Prostate gland (tissue), 2 donors: ENCODE data around the gene ANKRD33. TPM values are rescaled to one million over a fixed set of nuclear protein-coding genes. Genes with fewer than 3 reads are reported as not detected.

Source experiments
- DNase-seq: peaks from one replicate; pipeline ENCODE4 v3.0.0-alpha.2; 2019; ENCODE audit warnings: low spot score
- H3K27ac ChIP-seq, 2 donors: fragments of 200-600 bp; sonication (generic); 2 replicates each; pipeline ENCODE4 v1.5.1; 2017 to 2019
- H3K27me3 ChIP-seq: fragments of 200-600 bp; sonication (generic); replicated peaks from 2 replicates; pipeline ENCODE4 v1.5.1; 2019; ENCODE audit not compliant: insufficient read depth
- H3K36me3 ChIP-seq, 2 donors: fragments of 200-600 bp; sonication (generic); 1 replicate in 1 of 2; 2 replicates in 1 of 2; pipeline versions ENCODE4 v1.5.1 to v1.8.1; 2017 to 2019
- H3K4me1 ChIP-seq: fragments of 200-600 bp; sonication (generic); replicated peaks from 2 replicates; pipeline ENCODE4 v1.5.1; 2019
- H3K4me3 ChIP-seq, 2 donors: fragments of 200-600 bp; sonication (generic); 2 replicates each; pipeline ENCODE4 v1.5.1; 2017 to 2019
- H3K9me3 ChIP-seq: fragments of 200-600 bp; sonication (generic); 2 replicates; pipeline ENCODE4 v1.5.1; 2017
- CTCF ChIP-seq, 4 experiments: fragments of 200-600 bp in 2 of 4; fragments of 450-650 bp in 2 of 4; sonication (generic) in 2 of 4; IDR thresholded peaks; 1 replicate in 3 of 4; 2 replicates in 1 of 4; pipeline ENCODE4 v1.5.1; 2016 to 2019; ENCODE audit warnings: antibody characterized with exemption in 4 of 4, mild to moderate bottlenecking in 2 of 4, moderate library complexity in 2 of 4
- POLR2A ChIP-seq: fragments of 450-650 bp; IDR thresholded peaks from one replicate; pipeline ENCODE4 v1.6.1; 2016; ENCODE audit warnings: antibody characterized with exemption, mild to moderate bottlenecking
- POLR2AphosphoS5 ChIP-seq: sonication (generic); formaldehyde crosslinking; IDR thresholded peaks from one replicate; pipeline ENCODE4 v1.6.1; 2017; ENCODE audit warnings: antibody characterized with exemption
- whole genome bisulfite sequencing: methylation state at CpG from one replicate; pipeline ENCODE4 v1.1.5; 2018; 5-methylcytosine and 5-hydroxymethylcytosine counted together
- intact Hi-C: fragments of 100-400 bp; cut with DNase I; formaldehyde crosslinking; loops from one replicate; pipeline ENCODE4 v1.14.2; 2022
- total RNA-seq, 2 donors: library from RNA; depleted of rRNA; stranded (reverse); fragments of >200 nt; gene quantifications; one replicate each; pipeline ENCODE4 v1.1.0, GENCODE V29; 2016

Gene ANKRD33
- total RNA-seq, 2 donors from 2014 or later, result not detected

GRCh38 chr12:51868821-51869495 lies 18.9 kb upstream of the ANKRD33 start:
- Histone ChIP-seq H3K4me1 (no peaks in the 10 kb centered on the region), H3K27me3 (peaks cover 12% of the 10 kb centered on the region), H3K27ac (no peak overlapping the region), H3K9me3 (no peaks in the 10 kb centered on the region), H3K36me3 (no peaks in the 10 kb centered on the region), H3K4me3 (peak overlapping the region; percentile 11 to 29)
- intact Hi-C loops, result no loop called here
- TF ChIP-seq CTCF (IDR thresholded peaks at IDR 0.05), result no peak
- no peak for TF ChIP-seq POLR2AphosphoS5
- no peak for TF ChIP-seq POLR2A
- WGBS, result 5% methylated on average over 34 of the region's 67 CpGs
- DNase-seq, result no peak

- Histone ChIP-seq H3K36me3 (no peaks in the 10 kb centered on the region), H3K4me1 (no peaks in the 10 kb centered on the region), H3K27me3 (peaks cover 11% of the 10 kb centered on the region), H3K9me3 (no peaks in the 10 kb centered on the region), H3K4me3 (peak overlapping the region; percentile 11 to 29), H3K27ac (no peak overlapping the region)
- TF ChIP-seq POLR2A (no peak), POLR2AphosphoS5 (no peak), CTCF (IDR thresholded peaks at IDR 0.05) (no peak)
- intact Hi-C loops, result no loop called here
- no peak for DNase-seq
- WGBS, result 28% methylated on average over 20 of the region's 20 CpGs
These were observed 18.4 kb upstream of the ANKRD33 start for GRCh38 chr12:51869496-51869865.

- Histone ChIP-seq H3K36me3 (no peaks in the 10 kb centered on the region), H3K27me3 (peaks cover 11% of the 10 kb centered on the region), H3K4me3 (no peak overlapping the region), H3K9me3 (no peaks in the 10 kb centered on the region), H3K4me1 (no peaks in the 10 kb centered on the region), H3K27ac (no peak overlapping the region)
- no peak for TF ChIP-seq POLR2AphosphoS5
- TF ChIP-seq CTCF (IDR thresholded peaks at IDR 0.05), result no peak
- TF ChIP-seq POLR2A, result no peak
- intact Hi-C loops, result loop anchor here (5.0 kb wide), 1 partner anchor 448 kb away; the partner anchor contains the start of gene SLC4A8
- no peak for DNase-seq
- WGBS, result 74% methylated on average over 3 of the region's 3 CpGs
These were observed 18.0 kb upstream of the ANKRD33 start for GRCh38 chr12:51869931-51870330.

GRCh38 chr12:51870504-51870903 lies 17.4 kb upstream of the ANKRD33 start:
- no peak overlapping the region for H3K4me3 ChIP-seq
- WGBS, result 71% methylated on average over 4 of the region's 4 CpGs

More at GRCh38 chr12:51870504-51870903, 17.4 kb upstream of the ANKRD33 start:
- Histone ChIP-seq H3K36me3 (no peaks in the 10 kb centered on the region), H3K9me3 (no peaks in the 10 kb centered on the region), H3K4me1 (no peaks in the 10 kb centered on the region), H3K27me3 (peaks cover 11% of the 10 kb centered on the region), H3K27ac (no peak overlapping the region)
- intact Hi-C loops, result loop anchor here (5.0 kb wide), 1 partner anchor 448 kb away; the partner anchor contains the start of gene SLC4A8
- TF ChIP-seq POLR2A (no peak), POLR2AphosphoS5 (no peak), CTCF (IDR thresholded peaks at IDR 0.05) (no peak)
- DNase-seq, result no peak
